GM18907 (cell line): ENCODE data around the gene EDC4.
"Not testable (repeated sequence)": the region's sequence is repeated elsewhere in the genome, so short reads cannot be mapped to it uniquely, and the experiment has no call there.

Experiments used
- ATAC-seq: cut with Tn5 transposase; IDR thresholded peaks from one replicate; pipeline ENCODE4 v1.9.1; 2021; ENCODE audit warnings: mild to moderate bottlenecking, moderate library complexity; ENCODE audit not compliant: unreplicated experiment

EDC4 gene

DNA sequence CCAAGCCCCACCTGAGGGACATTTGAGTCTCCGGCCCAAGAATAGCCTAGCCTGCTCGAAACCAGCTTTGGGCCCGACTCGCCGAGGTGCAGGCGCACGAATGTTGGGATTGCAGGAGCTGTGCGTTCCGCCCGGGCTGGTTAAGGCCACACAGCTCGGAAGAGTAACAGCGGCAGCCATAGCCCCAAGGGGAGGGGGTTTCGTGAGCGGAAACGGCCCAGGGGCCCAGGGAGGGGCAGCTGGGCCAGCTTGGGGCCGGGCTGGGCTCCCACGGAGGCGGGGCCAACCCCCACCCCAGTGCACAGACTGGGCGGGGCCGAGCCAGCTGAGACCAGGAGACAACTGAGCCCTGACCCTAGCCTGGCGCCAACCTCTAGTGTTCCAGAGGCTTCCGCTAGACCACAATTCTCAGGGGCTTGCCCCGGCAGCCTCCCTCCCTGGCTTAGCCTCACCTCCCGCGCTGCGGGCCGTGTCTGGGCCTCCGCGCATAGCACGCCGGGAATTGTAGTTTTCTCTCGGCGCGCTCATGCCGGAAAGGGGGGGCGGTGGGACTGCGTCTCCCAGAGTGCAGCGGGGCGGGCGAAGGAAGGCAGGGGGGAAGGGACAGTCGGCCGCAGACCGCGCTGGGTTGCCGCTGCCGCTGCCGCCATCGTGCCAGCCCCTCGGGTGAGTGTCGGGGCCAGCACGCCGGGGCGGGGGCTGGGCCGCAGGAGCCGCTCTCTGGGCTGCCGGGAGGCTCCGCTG lies 26.4 kb upstream of the EDC4 start, which contains the start of gene NUTF2:
TSS of gene NUTF2 (plus strand) at position 614 of the 744 bp plus-strand sequence. CDS start 18,198 bp downstream, outside the sequence.
- ATAC-seq = peak; percentile 67

DNA sequence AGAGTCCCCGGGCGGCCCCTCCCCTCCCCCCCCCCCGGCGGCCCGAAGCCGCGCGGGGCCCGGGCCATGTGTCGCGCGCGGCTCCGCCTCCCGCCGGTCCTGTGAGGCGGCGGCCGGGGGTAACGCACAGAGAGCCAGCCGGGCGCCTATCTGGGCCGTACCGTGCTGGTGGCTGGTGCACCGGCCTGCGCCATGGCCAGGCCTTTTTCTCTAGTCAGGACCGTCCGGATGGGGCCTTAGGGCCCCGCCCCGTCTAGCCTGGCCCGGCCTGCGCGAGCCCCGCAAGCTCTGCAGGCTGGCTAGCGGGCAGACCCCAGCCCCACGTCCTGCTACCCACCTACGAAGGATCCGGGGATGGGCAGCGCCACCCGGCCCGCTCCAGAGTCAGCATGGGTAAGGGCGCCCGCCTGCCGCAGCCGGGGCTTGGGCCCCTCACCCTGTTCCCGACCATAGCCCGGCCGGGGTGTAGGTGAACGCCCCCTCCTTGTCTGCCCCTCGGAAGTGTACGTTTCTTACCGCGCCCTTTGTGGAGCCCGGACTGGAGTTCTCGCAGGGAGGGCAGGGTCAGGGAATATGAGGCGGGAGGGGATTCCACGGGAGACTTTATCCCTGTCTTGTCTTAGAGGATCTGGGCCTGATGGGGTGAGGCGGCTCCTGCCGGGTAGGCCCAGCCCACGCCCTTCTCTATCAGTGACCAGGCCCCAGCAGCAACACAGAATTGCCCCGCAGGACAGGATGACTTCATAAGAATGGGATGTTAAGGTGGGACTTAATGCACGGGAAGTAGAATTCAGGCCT lies 25.6 kb upstream of the EDC4 start, which contains the start of gene CENPT:
TSS of gene CENPT (minus strand) at position 630 of the 798 bp plus-strand sequence. CDS start 13,834 bp downstream, outside the sequence.
- peak; percentile 41 for ATAC-seq

DNA sequence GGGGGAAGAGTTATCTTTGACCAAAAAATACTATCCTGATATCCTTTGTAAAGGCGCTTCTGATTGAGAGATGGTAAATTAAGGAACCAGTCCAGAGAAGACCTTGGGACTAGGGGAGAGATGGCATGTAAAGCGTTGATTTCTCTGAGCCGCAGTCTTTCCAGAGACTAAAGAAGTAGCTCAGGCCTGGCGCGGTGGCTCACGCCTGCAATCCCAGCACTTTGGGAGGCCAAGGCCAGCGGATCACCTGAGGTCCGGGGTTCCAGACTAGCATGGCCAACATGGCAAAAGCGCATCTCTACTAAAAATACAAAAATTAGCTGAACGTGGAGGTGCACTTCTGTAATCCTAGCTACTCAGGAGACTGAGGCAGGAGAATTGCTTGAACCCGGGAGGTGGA lies 24.7 kb upstream of the EDC4 start:
- ATAC-seq = no peak

DNA sequence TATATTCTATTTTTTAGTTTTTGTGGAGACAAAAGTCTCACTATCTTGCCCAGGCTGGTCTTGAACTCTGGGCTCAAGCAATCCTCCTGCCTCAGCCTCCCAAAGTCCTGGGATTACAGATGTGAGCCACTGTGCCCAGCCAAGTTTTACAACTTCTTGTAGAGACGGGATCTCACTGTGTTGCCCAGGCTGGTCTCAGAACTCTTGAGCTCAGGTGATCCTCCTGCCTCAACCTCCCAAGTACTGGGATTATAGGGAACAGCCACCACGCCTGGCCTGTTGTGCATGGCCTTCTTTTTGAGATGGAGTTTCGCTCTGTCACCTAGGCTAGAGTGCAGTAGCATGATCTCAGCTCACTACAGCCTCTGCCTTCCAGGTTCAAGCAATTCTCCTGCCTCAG lies 19.2 kb upstream of the EDC4 start:
- no peak for ATAC-seq

DNA sequence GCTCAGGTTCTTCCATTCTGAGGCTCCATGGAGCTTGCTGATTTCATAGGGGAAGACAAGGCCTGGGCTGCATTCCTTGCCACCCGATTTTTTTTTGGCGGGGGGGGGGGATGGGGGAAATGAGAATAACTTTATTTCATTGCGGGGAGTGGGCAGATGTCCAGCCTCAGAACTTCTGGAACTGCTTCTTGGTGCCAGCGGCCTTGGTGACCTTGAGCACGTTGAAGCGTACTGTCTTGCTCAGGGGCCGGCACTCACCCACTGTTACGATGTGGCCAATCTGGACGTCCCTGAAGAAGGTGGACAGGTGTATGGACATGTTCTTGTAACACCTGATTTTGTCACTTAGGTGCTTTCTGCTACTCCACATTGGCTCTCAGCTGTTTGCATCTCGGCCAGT lies 17.1 kb upstream of the EDC4 start:
- ATAC-seq = no peak

DNA sequence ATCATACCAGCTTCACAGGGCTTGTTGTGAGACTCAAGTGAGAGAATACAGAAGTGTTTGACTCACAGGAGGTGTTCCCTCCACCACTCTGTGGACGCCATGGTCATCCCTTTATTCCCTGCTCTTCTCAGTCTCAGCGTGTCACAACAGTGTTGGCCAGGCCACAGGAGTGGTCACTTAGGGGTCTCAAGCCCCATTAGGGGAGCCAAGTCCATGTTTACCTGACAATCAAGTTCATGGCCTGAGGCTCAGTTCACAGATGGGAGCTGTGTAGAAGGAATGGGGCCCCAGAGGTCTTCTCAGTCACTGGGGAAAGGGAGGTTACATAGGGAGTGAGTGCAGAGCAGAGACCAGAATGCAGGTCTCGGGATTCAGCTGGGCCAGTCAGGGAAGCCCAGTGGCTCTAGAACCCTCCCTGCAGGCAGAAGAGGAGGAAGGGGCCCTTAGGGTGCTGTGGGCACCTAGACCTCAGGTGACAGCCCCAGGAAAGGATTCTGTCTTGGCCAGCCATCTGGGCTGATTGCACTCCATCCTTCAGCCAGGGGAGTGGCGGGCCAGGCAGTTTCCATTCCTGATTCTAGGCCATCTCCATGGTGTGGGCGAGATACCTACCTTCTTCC lies 15.8 kb upstream of the EDC4 start:
- ATAC-seq = no peak

DNA sequence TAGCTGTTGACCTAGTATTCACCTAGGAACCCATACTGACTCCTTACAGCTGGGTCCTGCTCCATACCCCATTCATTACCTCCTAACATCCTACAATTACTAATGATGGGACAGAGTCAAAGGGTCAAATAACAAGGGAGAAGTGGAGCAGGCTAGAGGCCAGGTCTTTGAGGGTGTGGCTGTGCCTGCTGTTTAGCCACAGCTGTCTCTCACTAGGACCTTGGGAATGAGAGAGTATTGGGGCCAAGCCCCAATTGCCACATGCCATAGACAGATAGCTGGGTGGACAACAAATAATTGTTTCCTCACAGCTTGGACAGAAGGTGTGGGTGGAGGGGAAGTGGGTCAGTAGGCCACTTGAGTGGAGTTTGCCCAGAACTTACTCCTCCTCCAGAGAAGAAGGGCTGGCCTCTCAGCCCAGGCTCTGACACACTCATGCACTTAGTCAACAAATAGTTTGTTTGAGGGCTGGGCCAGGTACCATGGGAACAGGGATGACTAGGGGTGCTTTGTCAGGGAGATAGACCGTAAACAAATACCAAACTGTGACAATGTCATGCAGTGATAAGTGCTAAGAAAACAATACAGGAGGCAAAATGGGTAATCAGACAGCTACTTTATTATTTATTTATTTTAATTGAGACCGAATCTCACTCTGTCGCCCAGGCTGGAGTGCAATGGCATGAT lies 15.2 kb upstream of the EDC4 start:
- no peak for ATAC-seq

DNA sequence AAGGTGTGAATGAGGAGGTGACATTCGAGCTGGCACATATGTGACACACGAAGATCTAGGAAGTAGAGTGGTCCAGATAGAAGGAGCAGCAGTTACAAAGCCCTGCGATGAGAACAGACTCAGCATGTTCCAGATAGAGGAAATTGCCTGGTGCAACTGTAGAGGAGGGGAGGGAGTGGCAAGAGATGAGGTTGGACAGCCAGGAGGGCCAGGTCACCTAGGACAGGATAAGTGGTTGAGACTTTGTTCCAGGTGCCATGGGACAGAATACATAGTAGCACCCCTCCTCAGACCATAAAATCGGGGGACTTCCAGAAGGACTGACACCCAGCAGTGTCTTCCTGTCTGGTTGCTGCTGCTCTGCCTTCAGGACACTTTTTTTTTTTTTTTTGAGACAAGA lies 14.4 kb upstream of the EDC4 start:
- no peak for ATAC-seq

DNA sequence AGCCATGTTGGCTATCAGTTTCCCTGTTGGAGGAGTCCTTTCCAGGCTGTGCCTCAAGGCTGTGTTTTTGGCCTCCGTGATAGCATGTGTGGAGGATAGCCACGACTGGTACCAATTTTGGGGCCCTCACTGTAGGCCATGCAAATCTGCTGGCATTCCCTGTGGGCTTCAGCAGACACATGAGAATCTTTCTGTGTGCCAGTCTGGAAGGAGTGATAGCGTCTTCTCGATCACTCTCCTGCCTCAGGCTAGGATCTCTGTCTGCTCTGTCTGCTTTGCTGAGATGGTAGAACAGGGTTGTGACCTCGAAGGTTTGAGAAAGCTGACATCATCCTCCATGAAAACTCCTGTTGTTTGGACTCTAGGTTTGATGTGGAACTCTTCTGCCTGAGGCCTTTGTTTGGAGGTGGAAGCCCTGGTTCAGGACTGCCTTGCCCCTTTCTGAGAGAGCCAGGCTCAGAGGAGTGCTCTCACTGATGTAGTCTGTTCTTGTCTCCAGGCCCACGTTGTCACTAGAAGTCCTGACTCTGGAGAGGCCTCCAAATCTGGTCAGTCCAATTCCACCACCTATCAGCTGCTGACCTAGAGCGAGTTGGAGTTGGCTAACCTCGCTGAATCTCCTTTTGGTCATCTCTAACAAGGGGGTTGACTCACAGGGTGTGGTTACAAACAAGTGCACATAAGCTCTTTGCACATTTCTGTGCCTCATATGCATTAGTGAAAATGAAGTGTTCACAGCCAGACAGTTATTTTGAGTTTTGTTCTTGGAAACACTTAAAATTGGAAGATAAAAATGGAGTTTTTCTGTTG lies 12.1 kb upstream of the EDC4 start:
- ATAC-seq = no peak

DNA sequence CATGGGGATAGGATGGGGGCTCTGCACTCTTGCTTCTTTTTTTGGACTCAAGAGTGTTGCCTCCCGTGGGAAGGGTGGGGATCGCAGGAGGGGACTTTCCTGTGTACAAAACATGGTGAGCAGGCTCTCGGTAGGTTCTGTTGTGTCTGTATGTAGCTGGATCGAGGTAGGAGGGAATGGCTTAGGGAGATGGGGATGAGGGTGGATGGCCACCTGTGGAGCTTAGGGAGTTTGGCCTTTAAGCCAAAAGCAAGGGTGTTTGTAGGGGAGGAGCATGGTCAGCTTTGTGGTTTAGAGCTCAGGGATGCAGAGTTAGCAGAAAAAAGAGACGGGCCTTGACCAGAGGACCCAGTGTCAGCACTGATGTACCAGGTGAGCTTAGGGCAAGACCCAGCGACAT lies 11.0 kb upstream of the EDC4 start:
- no peak for ATAC-seq

DNA sequence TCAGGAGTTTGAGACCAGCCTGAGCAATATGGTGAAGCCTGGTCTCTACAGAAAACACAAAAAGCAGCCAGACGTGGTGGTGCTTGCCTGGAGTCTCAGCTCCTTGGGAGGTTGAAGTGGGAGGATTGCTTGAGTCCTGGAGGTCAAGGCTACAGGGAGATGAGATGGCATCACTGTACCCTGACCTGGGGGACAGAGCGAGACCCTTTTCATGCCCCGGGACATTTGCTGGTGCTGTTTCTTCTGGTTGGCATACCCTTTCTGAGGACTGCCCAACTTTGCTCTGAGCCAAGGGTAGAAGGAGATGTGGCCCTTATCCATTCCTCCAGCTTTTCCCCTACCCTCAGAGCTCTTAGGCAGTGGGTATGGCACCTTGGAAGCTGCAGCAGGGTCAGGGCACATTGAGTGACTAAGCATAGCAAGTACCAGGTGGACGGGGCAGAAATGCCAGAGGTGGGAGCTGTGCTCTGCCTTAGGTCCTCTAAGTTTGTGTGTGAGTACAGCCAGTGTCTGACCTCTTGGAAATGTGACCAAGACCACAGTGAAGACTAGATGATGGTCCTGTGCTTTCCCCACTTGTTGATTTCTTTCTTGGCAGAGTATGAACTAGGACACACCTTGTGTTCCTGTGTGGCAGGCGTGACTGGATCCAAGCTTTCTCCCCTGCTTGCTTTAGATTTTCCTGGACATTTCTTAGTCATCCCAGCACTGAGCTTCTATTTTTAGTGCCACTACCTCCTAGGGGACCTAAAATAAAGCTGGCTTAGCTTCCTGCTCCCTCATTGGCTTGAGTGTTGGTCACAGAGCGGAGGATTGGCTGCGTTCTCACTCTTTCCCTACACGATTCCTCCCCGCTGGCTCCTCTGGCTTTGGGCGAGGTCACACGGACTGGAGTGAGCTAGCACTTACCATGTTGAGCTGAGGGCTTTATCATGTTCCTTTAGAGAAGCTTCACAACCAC lies 9.9 kb upstream of the EDC4 start:
- no peak for ATAC-seq

DNA sequence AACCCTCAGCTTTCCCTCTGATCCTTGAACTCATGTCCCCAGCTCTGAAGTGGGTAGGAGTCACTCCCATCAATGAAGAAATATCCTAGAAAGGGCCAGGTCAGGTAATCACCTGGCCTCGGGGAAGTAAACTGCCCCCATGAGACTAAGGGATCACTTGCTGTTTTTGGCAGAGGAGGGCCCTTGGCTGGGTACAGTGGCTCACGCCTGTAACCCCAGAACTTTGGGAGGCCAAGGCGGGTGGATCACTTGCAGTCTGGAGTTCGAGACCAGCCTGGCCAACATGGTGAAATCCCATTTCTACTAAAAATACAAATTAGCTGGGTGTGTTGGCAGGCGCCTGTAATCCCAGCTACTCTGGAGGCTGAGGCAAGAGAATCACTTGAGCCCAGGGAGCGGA lies 8.8 kb upstream of the EDC4 start:
- ATAC-seq = not testable (repeated sequence)

DNA sequence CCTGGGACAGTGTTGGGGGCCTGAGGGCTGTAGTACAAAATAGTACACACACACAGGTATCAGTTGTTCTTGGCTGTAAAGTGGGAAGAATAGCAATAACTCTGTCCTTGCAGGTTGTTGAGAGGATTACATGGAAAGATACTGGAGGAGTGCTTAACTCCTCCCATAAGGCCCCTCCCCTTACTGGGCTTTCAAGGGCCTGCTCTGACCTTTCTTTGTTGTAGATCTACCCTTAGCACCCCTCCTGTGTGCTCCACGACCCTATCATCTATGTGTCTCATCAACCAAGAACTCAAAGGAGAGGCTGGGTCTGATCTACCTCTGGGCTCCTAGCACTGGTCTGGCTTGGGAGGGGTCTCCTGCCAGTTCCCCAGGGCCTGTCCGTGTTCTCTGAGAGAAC lies 8.3 kb upstream of the EDC4 start:
- ATAC-seq = no peak

DNA sequence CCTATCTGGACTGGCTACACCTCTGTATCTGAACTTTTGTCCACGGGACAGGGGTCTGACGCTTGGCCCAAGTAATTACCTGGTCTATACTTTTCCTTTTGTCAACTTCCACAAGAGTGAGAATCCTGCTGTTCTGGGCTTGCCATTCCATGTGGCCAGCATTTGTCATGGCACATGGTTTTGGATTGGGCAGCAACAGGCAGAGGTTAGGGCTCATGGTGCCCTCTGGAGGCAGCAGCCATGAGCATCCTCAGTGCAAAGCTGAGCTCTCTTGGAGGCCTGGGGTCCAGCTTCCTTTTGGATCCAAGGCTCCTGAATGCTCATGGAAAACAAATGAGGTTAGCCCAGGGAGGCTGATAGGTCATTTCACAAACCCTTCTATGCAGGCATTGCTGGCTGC lies 7.5 kb upstream of the EDC4 start:
- ATAC-seq = no peak

DNA sequence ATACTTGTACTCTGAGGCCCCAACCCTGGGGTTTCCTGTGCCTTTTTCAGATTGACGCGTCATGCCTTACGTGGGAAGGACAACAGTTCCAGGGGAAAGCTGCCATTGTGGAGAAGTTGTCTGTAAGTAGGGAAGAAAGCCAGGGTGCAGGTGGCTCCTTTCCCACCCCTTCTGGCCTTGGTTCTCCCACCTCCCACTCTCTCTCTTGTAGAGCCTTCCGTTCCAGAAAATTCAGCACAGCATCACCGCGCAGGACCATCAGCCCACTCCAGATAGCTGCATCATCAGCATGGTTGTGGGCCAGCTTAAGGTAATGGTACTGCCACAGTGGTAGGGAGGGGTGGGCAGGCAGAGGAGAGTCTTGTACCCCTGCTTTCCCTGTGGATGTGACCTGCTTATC lies 4.6 kb upstream of the EDC4 start:
- ATAC-seq = no peak

DNA sequence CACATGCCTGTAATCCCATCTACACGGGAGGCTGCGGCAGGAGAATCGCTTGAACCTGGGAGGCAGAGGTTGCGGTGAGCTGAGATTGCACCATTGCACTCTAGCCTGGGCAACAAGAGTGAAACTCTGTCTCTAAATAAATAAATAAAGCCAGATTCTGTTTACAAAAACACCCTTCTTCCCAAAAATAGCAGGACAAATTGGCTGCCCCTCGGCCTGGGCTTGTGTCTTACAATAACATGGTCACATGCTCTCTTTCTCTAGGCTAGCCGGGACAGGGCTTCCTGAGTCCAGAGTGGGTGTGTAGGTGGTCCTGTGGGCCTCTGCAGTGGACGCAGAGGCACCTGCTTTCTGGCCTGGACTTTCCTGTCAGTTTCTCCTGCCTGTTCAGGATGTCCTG lies 3.2 kb upstream of the EDC4 start:
- no peak for ATAC-seq

DNA sequence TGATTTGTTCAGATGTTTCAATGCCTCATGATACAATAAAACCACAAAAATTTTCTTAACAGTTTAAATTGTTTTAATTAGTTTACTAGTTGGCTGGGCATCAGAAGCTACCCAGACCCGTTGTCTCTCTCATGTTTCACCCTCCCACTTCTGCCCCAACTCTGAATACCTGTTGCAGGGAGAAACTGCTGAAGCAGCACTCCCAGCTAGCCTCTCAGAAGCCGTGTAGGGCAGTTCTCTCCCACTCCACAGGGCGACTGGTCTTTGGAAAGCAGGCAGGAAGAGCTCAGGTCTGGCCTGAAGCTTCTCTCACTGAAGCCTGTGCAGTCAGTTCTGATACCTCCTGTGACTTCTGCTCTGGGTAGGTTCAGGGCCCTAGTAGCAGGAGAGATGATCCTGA lies 1.6 kb upstream of the EDC4 start:
- ATAC-seq = no peak

DNA sequence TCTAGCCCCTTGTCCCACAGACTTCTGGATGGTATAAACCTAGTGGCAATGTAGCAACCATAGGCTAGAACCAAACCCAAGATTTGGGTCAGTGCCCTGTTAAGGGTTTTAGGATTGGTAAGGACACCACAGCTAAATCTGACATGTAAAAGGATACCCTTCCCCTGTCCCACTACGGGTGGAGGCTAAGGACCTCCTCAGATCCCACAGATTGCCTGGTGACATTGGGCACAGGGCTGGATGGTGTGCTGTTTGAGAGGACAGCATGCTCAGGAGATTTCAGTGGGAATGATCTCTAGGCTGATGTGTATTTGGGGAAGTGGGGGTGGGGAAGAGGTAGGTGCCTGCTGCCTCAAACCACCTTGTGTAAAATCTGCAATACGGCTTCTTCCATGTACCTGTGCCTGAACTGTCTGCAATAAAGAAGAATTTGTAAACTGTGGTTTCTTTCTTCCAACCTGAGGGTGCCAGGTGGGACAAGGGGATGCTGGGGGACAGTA lies 671 bp upstream of the EDC4 start:
- ATAC-seq = no peak
